ENCODE data around the gene POGLUT2.

Gene POGLUT2

GRCh38 chr13:102839462-102839861, 40.7 kb upstream of the POGLUT2 start:
- ChIA-PET CTCF (interaction anchor here (1.6 kb wide), 1 partner anchor 10 kb away, joined by 6 read pairs; no protein-coding TSS in a partner anchor), POLR2A (no interaction called here)
- TF ChIP-seq CTCF (IDR thresholded peaks at IDR 0.05; ENCODE audit: control extremely low read depth, extremely low read depth, low read depth, missing control alignments), result no peak
- DNase-seq (ENCODE audit: extremely low spot score), result no peak

GRCh38 chr13:102838982-102839381, 40.2 kb upstream of the POGLUT2 start:
- ChIA-PET CTCF (interaction anchor here (1.6 kb wide), 1 partner anchor 10 kb away, joined by 6 read pairs; no protein-coding TSS in a partner anchor), POLR2A (no interaction called here)
- no peak for TF ChIP-seq CTCF (IDR thresholded peaks at IDR 0.05; ENCODE audit: control extremely low read depth, extremely low read depth, low read depth, missing control alignments)
- DNase-seq (ENCODE audit: extremely low spot score), result no peak

DNA sequence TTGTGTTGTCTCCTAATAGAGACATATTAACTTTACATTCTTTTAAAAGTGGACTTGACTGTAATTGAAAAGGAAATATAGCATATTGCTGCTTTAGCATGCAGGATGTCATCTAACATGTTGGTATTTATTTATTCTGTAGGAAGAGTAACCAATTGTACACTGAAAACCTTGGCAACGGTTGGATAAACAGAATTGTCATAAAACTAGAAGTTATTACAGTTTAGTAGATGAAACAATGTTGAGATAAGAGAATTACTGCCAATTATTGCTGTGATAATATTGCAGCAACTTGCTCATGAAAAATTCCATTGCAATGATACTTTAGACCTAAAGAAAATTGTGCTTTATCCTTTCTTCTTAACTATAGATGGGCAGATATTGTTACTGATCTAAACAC, 39.5 kb upstream of the POGLUT2 start:
- TF ChIP-seq CTCF (IDR thresholded peaks at IDR 0.05; ENCODE audit: control extremely low read depth, extremely low read depth, low read depth, missing control alignments), result no peak
- DNase-seq (ENCODE audit: extremely low spot score), result no peak
- ChIA-PET CTCF (interaction anchor here (1.7 to 1.8 kb wide), 2 partner anchors 12 to 38 kb away, joined by 6 to 7 read pairs; no protein-coding TSS in a partner anchor), POLR2A (no interaction called here)

GRCh38 chr13:102836471-102836870, 37.7 kb upstream of the POGLUT2 start:
- TF ChIP-seq CTCF (IDR thresholded peaks at IDR 0.05; ENCODE audit: control extremely low read depth, extremely low read depth, low read depth, missing control alignments), result no peak
- ChIA-PET POLR2A (no interaction called here), CTCF (interaction anchor here (1.0 to 1.8 kb wide), 4 partner anchors 9 to 36 kb away, joined by 3 to 7 read pairs (median 4); partner anchors contain the start of gene ERCC5)
- DNase-seq (ENCODE audit: extremely low spot score), result no peak

GRCh38 chr13:102830646-102831045, 31.9 kb upstream of the POGLUT2 start:
- CTCF ChIA-PET, result interaction anchor here (1.1 to 2.2 kb wide), 4 partner anchors 12 to 30 kb away, joined by 3 to 11 read pairs (median 4); no protein-coding TSS in a partner anchor

GRCh38 chr13:102825921-102826706, 27.3 kb upstream of the POGLUT2 start:
- no peak for DNase-seq (ENCODE audit: extremely low spot score)
- ChIA-PET CTCF (interaction anchor here (1.8 kb wide), 1 partner anchor 11 kb away, joined by 6 read pairs; no protein-coding TSS in a partner anchor), POLR2A (no interaction called here)
- TF ChIP-seq CTCF (IDR thresholded peaks at IDR 0.05; ENCODE audit: control extremely low read depth, extremely low read depth, low read depth, missing control alignments), result no peak

More at GRCh38 chr13:102830646-102831045, 31.9 kb upstream of the POGLUT2 start:
- POLR2A ChIA-PET, result no interaction called here
- TF ChIP-seq CTCF (IDR thresholded peaks at IDR 0.05; ENCODE audit: control extremely low read depth, extremely low read depth, low read depth, missing control alignments), result no peak
- DNase-seq (ENCODE audit: extremely low spot score), result no peak

All from GM10248 (cell line).